Neural progenitor cell (in vitro differentiated cells): Measurements from ENCODE around the gene HAPSTR1.

ENCODE experiments used
- CTCF ChIP-seq: fragments of 200-600 bp; sonication (generic); IDR thresholded peaks from 2 replicates; pipeline ENCODE4 v1.5.1; 2017; ENCODE audit warnings: antibody characterized with exemption, mild to moderate bottlenecking
- EZH2 ChIP-seq: fragments of 200-600 bp; sonication (generic); IDR thresholded peaks from 2 replicates; pipeline ENCODE4 v1.6.1; 2017; ENCODE audit warnings: antibody characterized with exemption, mild to moderate bottlenecking, moderate library complexity
- EZH2phosphoT487 ChIP-seq: fragments of 200-600 bp; sonication (generic); IDR thresholded peaks from 2 replicates; pipeline ENCODE4 v1.6.1; 2017; ENCODE audit warnings: antibody characterized with exemption

- TF ChIP-seq CTCF = no peak
- TF ChIP-seq EZH2phosphoT487 = no peak
- TF ChIP-seq EZH2 = no peak
Observed at GRCh38 chr16:9119795-9120194, 28.4 kb downstream of the HAPSTR1 start.
